Large intestine (tissue), 3 donors: ENCODE data around the gene P2RY6. TPM values are rescaled to one million over a fixed set of nuclear protein-coding genes. Genes with fewer than 3 reads are reported as not detected.

Experiments used
- DNase-seq, 2 donors: peaks; one replicate each; pipeline versions ENCODE4 v3.0.0 to v3.0.0-alpha.2; 2013
- H3K27ac ChIP-seq: one replicate; pipeline ENCODE4 v1.5.1; 2013; ENCODE audit warnings: low read length
- H3K27me3 ChIP-seq: 2 replicates; pipeline ENCODE4 v1.6.1; 2013; ENCODE audit warnings: low read length; ENCODE audit not compliant: control insufficient read depth, insufficient read depth
- H3K36me3 ChIP-seq: 2 replicates; pipeline ENCODE4 v1.6.1; 2013; ENCODE audit warnings: low read length; ENCODE audit not compliant: control insufficient read depth, insufficient read depth
- H3K4me1 ChIP-seq: one replicate; pipeline ENCODE4 v1.6.1; 2013; ENCODE audit warnings: low read length; ENCODE audit not compliant: control insufficient read depth, insufficient read depth
- H3K4me3 ChIP-seq: one replicate; pipeline ENCODE4 v1.5.1; 2013; ENCODE audit warnings: low read length
- H3K9me3 ChIP-seq: one replicate; pipeline ENCODE4 v1.6.1; 2013; ENCODE audit warnings: mild to moderate bottlenecking, low read depth, low read length, moderate library complexity; ENCODE audit not compliant: control insufficient read depth
- WGBS: methylation state at CpG from one replicate; pipeline ENCODE4 v1.1.5; 2013; ENCODE audit warnings: low lambda C conversion rate; ENCODE audit not compliant: insufficient coverage; 5-methylcytosine and 5-hydroxymethylcytosine counted together
- polyA plus RNA-seq: library from polyadenylated mRNA; unstranded; fragments of 120-200 nt; gene quantifications from one replicate; pipeline ENCODE4 v1.2.1, GENCODE V29; 2013

P2RY6 gene
- polyA plus RNA-seq, 1 donor, result 19.9 TPM

GRCh38 chr11:73236854-73237253 lies 35.3 kb upstream of the P2RY6 start:
- Histone ChIP-seq H3K4me1 (no peaks in the 10 kb centered on the region), H3K4me3 (no peak overlapping the region), H3K27ac (no peak overlapping the region), H3K36me3 (peaks cover 18% of the 10 kb centered on the region), H3K27me3 (no peaks in the 10 kb centered on the region), H3K9me3 (no peaks in the 10 kb centered on the region)
- no peak for DNase-seq
- WGBS, result no CpG with 5 or more reads among the region's 6 CpGs

GRCh38 chr11:73237471-73238290 lies 34.5 kb upstream of the P2RY6 start:
- no peak overlapping the region for H3K27ac ChIP-seq
- peaks cover 15% of the 10 kb centered on the region for H3K36me3 ChIP-seq
- H3K27me3 ChIP-seq, result no peaks in the 10 kb centered on the region
- no peak for DNase-seq
- no peaks in the 10 kb centered on the region for H3K9me3 ChIP-seq
- WGBS, result no CpG with 5 or more reads among the region's 10 CpGs
- peaks cover 6% of the 10 kb centered on the region for H3K4me1 ChIP-seq
- H3K4me3 ChIP-seq, result no peak overlapping the region

- H3K9me3 ChIP-seq, result no peaks in the 10 kb centered on the region
- no peak overlapping the region for H3K27ac ChIP-seq
Measured at GRCh38 chr11:73239111-73239521, 33.0 kb upstream of the P2RY6 start.

GRCh38 chr11:73239571-73240189 lies 32.5 kb upstream of the P2RY6 start:
- WGBS, result no CpG with 5 or more reads among the region's 7 CpGs
- Histone ChIP-seq H3K4me3 (no peak overlapping the region), H3K36me3 (peaks cover 13% of the 10 kb centered on the region), H3K9me3 (no peaks in the 10 kb centered on the region), H3K27ac (no peak overlapping the region), H3K4me1 (peaks cover 9% of the 10 kb centered on the region), H3K27me3 (no peaks in the 10 kb centered on the region)
- DNase-seq, result no peak

More at GRCh38 chr11:73239111-73239521, 33.0 kb upstream of the P2RY6 start:
- no peak for DNase-seq
- peaks cover 13% of the 10 kb centered on the region for H3K36me3 ChIP-seq
- H3K27me3 ChIP-seq, result no peaks in the 10 kb centered on the region
- WGBS, result no CpG with 5 or more reads among the region's 6 CpGs
- H3K4me1 ChIP-seq, result peaks cover 9% of the 10 kb centered on the region
- H3K4me3 ChIP-seq, result no peak overlapping the region

DNA sequence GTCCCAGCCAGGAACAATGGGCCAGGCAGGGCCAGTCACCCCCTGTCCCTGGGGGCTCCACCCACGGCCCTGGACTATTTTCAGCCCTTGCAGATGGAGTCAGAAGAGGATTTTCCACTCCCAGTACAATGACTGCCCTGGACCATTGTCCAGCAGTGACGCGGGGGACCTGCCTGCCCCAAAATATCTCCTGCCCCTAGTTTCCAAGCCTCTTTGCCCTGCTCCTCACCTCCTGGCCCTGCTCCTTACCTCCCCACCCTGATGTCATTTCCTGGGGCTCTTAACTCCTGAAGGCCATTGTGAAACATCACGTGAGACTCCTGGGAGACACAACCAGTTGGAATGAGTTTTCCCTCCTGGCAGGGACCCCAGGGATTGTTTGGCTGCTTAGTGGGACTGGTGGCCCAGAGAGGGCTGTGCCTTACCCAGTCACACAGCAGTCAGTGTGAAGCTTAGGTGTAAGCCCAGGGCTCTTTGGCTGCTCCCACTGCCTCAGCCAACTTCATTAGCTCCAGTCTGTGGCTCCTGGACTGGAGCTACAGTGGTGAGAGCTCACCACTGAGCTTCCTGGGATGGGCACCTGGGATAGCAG lies 31.9 kb upstream of the P2RY6 start:
- Histone ChIP-seq H3K27me3 (no peaks in the 10 kb centered on the region), H3K4me1 (peaks cover 9% of the 10 kb centered on the region), H3K4me3 (no peak overlapping the region), H3K9me3 (no peaks in the 10 kb centered on the region), H3K27ac (no peak overlapping the region), H3K36me3 (peaks cover 11% of the 10 kb centered on the region)
- no CpG with 5 or more reads among the region's 4 CpGs for WGBS
- DNase-seq, result no peak

DNA sequence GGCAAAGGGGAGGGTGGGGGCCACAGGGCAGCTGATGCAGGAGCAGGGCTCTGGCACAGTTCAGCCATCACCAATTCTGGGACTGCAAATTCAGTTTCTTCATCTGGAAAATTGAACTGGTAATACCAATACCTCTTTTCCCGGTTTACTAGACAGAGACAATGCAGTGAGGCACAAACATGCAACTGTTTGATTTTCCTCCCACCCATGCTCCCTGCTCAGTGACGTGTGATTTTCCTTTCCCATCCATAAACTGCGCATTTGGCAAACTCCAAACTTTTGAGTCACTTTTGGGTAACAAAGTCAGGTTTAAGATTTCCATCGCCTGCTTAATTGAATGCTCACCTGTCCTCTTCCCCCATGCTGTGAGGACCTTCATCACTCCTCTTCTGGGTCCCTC lies 30.8 kb upstream of the P2RY6 start:
- WGBS, result no CpG with 5 or more reads among the region's 4 CpGs
- Histone ChIP-seq H3K9me3 (no peaks in the 10 kb centered on the region), H3K4me3 (no peak overlapping the region), H3K27me3 (no peaks in the 10 kb centered on the region), H3K4me1 (peaks cover 9% of the 10 kb centered on the region), H3K36me3 (peaks cover 8% of the 10 kb centered on the region), H3K27ac (no peak overlapping the region)
- DNase-seq, result no peak

- peak; percentile 68 to 77 for DNase-seq
- Histone ChIP-seq H3K4me1 (peaks cover 9% of the 10 kb centered on the region), H3K9me3 (no peaks in the 10 kb centered on the region), H3K27me3 (no peaks in the 10 kb centered on the region), H3K4me3 (peak overlapping the region; percentile 40), H3K27ac (no peak overlapping the region), H3K36me3 (peaks cover 8% of the 10 kb centered on the region)
- no CpG with 5 or more reads among the region's 12 CpGs for WGBS
Measured at GRCh38 chr11:73242251-73243092, 29.7 kb upstream of the P2RY6 start.

- no peak overlapping the region for H3K4me3 ChIP-seq
- no peaks in the 10 kb centered on the region for H3K27me3 ChIP-seq
- DNase-seq, result no peak
- no peaks in the 10 kb centered on the region for H3K9me3 ChIP-seq
- peaks cover 4% of the 10 kb centered on the region for H3K36me3 ChIP-seq
- no CpG with 5 or more reads among the region's 8 CpGs for WGBS
- H3K4me1 ChIP-seq, result peaks cover 9% of the 10 kb centered on the region
- no peak overlapping the region for H3K27ac ChIP-seq
Measured at GRCh38 chr11:73243093-73243485, 29.0 kb upstream of the P2RY6 start.

- WGBS, result no CpG with 5 or more reads among the region's 4 CpGs
Measured at GRCh38 chr11:73244589-73245240, 27.4 kb upstream of the P2RY6 start.

More at GRCh38 chr11:73244589-73245240, 27.4 kb upstream of the P2RY6 start:
- Histone ChIP-seq H3K27me3 (no peaks in the 10 kb centered on the region), H3K36me3 (no peaks in the 10 kb centered on the region), H3K4me1 (peaks cover 9% of the 10 kb centered on the region), H3K9me3 (no peaks in the 10 kb centered on the region), H3K27ac (no peak overlapping the region), H3K4me3 (no peak overlapping the region)
- DNase-seq, result no peak
